ENCODE measurements around the gene NAP1L4.
A peak's percentile ranks its signal among the peaks of the same experiment; 100 is the strongest.

Gene NAP1L4

GRCh38 chr11:3000032-3000961 lies 8.2 kb upstream of the NAP1L4 start:
- no peak overlapping the region for H3K4me3 ChIP-seq (ENCODE audit: low read depth, low read length)
- in situ Hi-C loops (cut with HindIII; ENCODE audit: low sequenced_read_pairs): no loop called here

DNA sequence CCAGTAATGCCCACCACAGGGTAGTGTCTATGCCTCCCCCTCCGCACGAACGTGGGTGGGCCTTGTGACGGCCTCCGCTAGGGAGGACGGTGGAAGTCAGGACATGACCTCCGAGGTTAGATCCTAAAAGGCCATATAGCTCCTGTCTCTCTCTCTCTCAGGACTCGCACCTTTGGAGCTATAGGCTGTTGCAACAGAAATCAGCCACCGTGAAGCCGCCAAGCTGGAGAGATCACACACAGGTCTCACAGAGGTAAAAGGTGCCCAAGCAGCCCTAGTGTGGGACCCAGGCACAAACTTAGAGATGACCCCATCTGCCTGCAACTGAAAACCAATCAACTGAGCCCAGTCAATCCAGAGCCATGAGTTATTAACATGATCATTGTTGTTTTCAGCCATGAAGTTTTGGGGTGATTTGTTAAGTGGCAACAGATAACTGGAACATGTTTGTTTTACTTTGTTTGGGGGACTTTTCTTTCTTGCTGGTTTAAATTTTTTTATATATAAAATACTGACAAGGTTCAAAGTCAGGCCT lies 7.4 kb upstream of the NAP1L4 start:
- H3K4me3 ChIP-seq (ENCODE audit: low read depth, low read length): no peak overlapping the region
- in situ Hi-C loops (cut with HindIII; ENCODE audit: low sequenced_read_pairs): no loop called here
- no peak for DNase-seq (ENCODE audit: low read depth, low spot score)
- TF ChIP-seq, protein P1, sequence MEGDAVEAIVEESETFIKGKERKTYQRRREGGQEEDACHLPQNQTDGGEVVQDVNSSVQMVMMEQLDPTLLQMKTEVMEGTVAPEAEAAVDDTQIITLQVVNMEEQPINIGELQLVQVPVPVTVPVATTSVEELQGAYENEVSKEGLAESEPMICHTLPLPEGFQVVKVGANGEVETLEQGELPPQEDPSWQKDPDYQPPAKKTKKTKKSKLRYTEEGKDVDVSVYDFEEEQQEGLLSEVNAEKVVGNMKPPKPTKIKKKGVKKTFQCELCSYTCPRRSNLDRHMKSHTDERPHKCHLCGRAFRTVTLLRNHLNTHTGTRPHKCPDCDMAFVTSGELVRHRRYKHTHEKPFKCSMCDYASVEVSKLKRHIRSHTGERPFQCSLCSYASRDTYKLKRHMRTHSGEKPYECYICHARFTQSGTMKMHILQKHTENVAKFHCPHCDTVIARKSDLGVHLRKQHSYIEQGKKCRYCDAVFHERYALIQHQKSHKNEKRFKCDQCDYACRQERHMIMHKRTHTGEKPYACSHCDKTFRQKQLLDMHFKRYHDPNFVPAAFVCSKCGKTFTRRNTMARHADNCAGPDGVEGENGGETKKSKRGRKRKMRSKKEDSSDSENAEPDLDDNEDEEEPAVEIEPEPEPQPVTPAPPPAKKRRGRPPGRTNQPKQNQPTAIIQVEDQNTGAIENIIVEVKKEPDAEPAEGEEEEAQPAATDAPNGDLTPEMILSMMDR (IDR thresholded peaks at IDR 0.05; ENCODE audit: low read depth, low read length): no peak

More at GRCh38 chr11:3000032-3000961, 8.2 kb upstream of the NAP1L4 start:
- DNase-seq (ENCODE audit: low read depth, low spot score): peak; percentile 83
- TF ChIP-seq, protein P1 (IDR thresholded peaks at IDR 0.05; ENCODE audit: low read depth, low read length): no peak

DNA sequence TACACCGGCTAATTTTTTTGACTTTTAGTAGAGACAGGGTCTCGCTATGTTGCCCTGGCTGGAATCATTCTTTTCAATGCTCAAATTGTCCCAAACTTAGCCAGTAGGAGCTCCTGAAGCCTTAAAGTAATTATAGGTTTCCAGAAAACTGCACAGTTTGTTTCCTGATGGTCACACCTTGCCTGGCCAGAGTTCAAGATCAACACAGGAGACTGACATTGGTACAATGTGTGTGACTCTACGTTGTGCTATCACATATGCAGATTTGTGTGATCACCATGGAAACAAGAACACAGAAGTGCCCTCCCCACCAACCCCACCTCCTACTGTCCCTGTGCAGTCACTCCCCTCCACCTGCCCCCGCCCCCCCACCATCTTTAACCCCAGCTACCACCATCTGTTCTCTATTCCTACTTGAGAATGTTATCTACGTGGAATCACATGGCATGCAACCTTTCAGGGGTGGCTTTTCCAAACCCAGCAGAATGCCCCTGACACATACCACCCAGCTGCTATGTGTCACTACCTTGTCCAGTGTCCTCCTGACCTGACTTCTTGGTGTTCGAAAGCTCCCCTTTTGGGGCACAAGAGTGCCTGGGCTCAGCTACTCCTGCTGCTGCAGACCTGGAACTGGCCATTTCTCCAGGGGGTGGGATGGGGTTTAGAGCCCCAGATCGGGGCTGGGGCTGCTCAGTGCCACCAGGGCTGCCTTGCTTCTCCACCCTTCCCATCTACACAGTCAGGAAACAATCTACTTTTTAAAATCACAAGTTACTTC lies 6.1 kb upstream of the NAP1L4 start:
- H3K4me3 ChIP-seq (ENCODE audit: low read depth, low read length): no peak overlapping the region
- in situ Hi-C loops (cut with HindIII; ENCODE audit: low sequenced_read_pairs): no loop called here
- TF ChIP-seq, protein P1 (IDR thresholded peaks at IDR 0.05; ENCODE audit: low read depth, low read length): no peak
- no peak for DNase-seq (ENCODE audit: low read depth, low spot score)

DNA sequence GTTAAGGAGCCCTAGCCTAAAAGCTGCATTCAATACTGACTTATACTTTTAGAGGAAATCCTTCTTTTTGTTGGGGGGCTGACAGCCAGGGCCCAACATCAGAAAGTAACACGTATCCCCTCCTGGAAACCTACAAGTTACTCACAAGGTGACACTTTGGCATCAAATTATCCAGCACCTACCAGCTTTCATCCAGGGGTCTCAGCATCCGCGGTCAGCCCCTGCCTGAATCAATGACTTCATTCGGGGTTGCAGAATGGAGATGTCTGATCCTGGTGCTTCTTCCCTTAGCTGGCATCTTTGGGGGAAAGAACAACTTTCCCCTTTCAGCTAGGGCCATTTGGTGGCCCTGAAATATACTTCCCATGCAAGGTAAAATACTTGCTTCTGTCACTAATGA lies 5.3 kb upstream of the NAP1L4 start:
- in situ Hi-C loops (cut with HindIII; ENCODE audit: low sequenced_read_pairs): no loop called here
- TF ChIP-seq, protein P1 (IDR thresholded peaks at IDR 0.05; ENCODE audit: low read depth, low read length): no peak
- no peak overlapping the region for H3K4me3 ChIP-seq (ENCODE audit: low read depth, low read length)
- no peak for DNase-seq (ENCODE audit: low read depth, low spot score)

GRCh38 chr11:2996976-2997375 lies 4.8 kb upstream of the NAP1L4 start:
- in situ Hi-C loops (cut with HindIII; ENCODE audit: low sequenced_read_pairs): no loop called here
- no peak for DNase-seq (ENCODE audit: low read depth, low spot score)
- TF ChIP-seq, protein P1 (IDR thresholded peaks at IDR 0.05; ENCODE audit: low read depth, low read length): no peak
- H3K4me3 ChIP-seq (ENCODE audit: low read depth, low read length): no peak overlapping the region

DNA sequence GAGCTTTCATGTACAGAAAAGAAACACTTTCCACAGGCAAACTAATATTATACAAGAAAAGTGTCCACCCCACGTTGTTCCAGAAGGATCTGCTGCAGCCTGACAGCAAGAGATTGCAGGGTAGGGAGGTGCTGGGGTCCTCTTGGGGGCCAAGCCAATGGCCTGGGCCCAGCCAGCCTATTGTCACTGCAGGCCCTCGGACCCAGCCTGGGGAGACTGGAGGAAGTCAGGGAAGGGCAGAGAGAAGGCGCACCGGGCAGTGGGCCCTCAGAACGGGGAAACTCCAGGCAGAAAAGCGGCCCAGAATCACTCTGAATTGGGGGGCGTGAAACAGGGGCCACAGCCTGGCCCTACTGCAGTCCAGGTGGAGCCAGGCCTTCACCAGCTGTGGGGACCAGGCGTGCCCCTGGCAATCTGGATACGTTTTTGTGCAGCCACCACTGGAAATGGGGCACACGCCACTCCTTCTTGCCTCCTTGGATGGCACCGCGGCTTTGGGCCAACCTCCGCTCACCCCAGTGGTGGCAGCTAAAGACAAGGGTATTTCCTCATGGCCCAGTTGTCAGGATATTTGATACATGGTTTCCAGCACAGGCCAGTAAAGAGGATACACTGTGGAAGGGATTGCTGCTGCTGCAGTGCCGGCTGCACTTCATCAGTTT lies 3.9 kb upstream of the NAP1L4 start:
- DNase-seq (ENCODE audit: low read depth, low spot score): no peak
- H3K4me3 ChIP-seq (ENCODE audit: low read depth, low read length): no peak overlapping the region
- TF ChIP-seq, protein P1 (IDR thresholded peaks at IDR 0.05; ENCODE audit: low read depth, low read length): no peak
- in situ Hi-C loops (cut with HindIII; ENCODE audit: low sequenced_read_pairs): no loop called here
